ENCODE data around the gene GPR4.
"Not testable (repeated sequence)": the region's sequence is repeated elsewhere in the genome, so short reads cannot be mapped to it uniquely, and the experiment has no call there.

The GPR4 gene

DNA sequence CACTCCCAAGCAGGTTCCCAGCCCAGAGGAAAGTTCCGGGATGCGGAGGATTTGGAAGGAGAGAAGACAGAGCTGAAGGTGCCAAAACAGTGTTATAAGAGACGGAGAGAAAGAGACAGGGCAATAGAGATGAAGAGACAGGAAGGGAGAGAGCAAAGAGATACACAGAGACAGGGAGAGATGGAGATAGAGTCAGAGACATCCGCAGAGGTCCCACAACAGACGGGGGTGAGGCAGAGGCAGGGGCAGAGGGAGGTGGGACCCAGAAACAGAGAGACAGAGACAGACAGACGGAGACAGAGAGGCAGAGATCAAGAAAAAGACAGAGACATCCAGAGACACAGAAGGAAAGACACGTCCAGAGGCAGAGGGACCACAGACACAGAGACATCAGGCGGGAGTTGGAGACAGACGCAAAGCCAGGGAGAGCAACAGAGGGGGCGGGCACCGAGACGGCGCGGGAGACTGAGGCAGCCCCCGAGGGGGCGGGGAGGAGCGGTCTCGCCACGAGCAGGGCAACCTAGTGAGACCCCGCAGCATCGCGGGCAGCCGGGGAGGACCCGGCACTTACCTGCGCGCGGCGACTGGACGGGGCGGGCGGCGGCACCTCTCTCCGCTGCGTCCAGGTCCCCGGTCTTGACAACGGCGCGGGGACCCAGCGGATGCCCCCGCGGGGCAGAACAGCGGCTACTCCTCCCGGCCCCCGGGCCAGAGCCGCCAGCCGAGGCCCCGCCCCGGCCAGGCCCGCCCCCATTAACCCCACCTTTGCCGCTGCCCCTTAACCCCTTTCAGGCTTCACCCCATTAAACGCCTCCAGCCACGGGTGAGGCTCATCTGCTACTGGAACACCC lies at the start of gene GPR4:
GPR4 (minus strand) TSS at position 689 of the 851 bp plus-strand sequence. CDS start 10,346 bp downstream, outside the sequence.
- no peak for DNase-seq

- DNase-seq: no peak
Measured at GRCh38 chr19:45650722-45651121, 48.7 kb upstream of the GPR4 start.

DNA sequence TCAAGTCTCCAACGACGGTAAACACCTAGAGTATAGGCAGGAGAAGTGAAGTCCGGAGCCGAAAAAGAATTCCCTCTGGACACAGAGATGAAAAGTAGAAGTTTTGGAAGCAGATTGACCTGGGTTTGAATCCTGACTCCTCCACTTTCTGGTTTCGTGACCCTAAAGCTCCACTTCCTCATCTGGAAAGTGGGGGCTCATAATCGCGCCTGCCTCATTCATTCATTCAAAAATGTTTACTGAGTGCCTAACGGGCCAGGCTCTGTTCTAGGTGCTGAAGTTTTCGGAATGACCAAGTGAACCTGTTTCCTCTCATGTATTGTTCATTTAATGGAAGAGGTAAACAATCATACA lies 44.3 kb upstream of the GPR4 start:
- DNase-seq: no peak

DNA sequence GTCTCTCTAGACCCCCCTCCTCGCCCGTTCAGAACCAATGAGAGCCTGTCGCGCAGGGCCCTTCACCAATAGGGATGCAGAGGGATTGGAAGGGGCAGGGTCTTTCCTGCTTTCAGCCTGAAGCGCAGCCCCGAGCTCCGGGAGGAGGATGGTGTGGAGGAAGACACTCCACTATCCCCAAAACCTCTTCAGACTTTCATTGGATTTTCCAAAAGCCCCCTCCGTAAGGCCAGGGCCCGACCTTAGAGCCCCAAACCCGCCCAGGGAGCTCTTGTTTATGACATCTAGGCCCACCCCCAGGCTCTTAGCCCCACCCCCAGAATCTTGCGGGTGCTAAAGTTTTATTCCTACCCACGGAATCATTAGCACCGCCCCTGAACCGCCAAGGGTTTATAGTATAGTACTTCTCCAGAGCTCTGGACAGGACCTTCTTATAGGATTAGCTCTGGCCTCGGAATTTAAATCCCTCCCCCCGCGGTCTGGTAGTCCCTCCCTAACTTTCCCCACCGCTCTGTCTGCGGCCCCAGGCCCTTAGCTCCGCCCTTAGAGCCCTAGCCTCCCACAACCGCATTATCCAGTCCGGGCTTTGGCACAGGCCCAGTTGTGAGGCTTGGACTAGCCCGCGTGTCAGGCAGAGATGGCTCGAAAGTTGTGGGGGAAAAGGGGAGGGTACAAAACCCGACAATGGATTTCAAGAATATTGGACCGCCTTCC lies 43.8 kb upstream of the GPR4 start:
- peak; percentile 92 for DNase-seq

DNA sequence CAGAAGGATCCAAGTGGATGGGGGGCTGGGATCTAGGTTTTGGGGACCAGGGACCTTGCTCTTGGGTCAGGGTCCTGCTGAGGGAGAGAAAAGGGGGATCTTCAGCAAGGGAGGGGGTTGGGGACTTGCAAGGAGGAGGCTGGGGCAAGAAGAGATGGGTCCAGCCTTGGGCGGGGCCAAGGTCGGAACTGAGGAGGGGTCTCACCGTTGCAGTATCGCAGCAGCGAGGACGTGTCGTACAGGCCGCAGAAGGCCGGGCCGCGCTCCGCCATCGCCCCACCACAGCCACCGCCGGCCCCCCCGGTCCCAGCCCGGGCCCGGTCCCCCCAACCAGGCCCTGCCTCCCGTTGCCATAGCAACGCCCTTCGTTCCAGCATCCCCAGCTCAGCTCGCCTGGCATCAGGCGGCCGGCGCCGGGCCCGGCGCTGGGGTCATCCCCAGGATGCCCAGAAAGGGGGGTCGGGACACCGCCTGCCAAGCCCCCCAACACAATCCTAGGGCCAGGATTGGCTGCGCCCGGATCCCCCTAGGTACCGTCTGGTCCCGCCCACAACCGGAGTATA lies 43.1 kb upstream of the GPR4 start:
- no peak for DNase-seq

GRCh38 chr19:45643927-45644771 lies 42.1 kb upstream of the GPR4 start:
- DNase-seq: no peak

GRCh38 chr19:45643024-45643926 lies 41.3 kb upstream of the GPR4 start:
- peak; percentile 93 for DNase-seq

DNA sequence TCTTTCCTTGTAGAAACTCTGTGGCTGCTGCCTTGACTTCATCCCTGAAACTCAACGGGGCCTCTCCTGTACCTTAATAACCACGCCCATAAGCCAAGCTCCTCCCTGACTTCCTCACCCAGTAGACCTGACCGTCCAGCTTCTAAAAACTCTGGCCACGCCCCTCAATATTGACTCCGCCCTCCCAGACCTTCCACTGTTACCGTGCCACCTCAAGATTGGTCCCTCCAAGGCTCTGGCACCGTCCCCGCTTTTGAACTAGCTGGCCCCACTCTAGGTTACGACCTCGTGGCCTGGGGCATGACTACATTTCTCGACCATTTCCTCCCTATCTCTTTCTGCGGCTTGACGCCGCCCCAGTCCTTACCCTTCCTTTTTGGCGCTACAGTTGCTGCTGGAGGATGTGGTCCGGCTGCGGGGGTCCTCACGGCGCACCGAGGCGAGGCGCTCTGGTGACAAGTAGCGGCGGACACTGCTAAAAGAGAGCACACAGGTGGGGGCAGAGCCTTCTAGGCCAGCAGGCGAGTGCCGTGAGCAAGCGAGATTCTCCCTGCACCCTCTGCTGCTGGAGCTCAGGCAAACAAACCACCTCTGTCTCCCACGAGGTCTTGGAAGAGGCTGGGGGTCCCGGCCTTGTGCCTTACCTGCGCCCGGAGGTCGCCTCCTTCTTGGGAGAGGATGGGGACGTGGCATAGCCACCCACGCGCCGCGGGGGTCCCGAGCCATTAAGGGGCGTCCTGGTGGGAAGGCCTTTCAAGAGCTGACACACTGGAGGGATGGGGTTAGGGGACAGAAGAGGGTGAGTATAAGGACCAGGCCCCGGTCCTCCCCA lies 39.5 kb upstream of the GPR4 start:
- DNase-seq: peak; percentile 89

- no peak for DNase-seq
Measured at GRCh38 chr19:45640849-45641273, 38.8 kb upstream of the GPR4 start.

DNA sequence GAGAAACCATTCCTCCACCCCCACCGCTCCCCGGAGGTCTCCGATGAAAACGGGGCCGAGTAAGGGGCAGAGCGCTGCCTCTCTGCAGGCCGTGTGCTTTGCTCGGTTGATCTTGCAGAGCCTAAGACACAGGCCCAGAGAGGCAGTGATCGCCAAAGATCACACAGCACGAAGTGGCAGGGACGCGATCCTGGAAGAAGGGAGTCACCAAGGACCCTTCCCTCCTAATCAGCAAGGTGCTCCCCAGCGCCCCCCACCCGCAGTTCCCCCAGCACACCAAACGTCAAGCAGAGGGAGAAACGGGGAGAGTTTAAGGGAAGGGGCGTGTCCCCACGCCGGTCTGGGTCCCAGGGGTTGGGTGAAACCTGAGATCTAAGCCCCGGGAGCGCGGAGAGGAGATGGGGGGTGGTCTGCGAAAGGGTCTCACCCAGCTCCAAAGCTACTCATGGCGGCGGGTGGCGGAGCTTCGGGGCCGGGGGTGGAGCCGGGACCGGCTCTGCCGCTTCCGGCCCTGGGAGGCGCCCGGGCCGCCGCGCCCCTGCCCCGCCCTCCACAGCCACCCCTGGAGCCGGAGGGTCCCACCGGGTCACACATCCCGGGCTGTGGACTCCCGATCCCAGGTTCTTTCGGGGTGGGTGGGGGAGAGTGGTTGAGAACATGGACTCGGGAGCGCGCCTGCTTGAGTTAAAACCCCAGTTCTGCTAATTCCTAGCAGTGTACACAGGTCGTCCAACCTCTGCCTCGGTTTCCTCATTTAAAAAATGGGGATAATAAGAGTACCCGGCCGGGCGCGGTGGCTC lies 37.1 kb upstream of the GPR4 start, which contains the start of gene EML2:
EML2 (minus strand) TSS at position 468 of the 800 bp plus-strand sequence; CDS start at position 447, 21 bp downstream.
- peak; percentile 47 for DNase-seq

DNA sequence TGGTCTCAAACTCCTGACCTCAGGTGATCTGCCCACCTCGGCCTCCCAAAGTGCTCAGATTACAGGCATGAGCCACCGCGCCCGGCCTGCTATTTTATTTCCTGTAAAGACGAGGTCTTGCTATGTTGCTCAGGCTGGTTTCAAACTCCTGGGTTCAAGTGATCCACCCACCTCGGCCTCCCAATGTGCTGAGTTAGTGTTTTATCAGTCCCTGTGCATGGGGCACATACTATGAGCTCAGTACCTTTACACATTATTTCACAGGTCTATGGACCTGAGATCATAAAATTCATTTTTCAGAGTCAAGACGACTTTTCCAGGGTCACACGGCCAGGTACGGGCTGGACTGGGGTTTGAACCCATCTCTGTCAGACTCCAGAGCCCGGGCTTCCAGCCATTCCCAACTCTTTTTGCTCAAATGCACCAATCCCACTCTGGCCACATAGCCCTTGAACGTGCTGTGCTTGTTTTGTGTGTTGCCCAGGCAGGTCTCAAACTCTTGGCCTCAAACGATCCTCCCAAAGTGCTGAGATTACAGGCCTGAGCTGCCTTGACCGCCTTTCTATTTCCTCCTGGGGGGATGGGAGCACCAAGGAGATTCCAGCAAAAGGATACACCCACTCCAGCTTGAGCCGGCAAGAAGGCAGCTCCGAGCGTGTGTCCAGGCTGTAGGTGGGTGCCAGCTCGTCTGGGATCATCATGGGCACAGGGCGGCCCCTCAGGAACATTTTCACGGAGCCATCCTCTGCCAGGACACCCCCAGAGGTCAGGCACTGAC lies 36.1 kb upstream of the GPR4 start:
- DNase-seq: no peak

GRCh38 chr19:45636902-45637301 lies 34.9 kb upstream of the GPR4 start:
- no peak for DNase-seq

- no peak for DNase-seq
Measured at GRCh38 chr19:45636275-45636674, 34.3 kb upstream of the GPR4 start.

DNA sequence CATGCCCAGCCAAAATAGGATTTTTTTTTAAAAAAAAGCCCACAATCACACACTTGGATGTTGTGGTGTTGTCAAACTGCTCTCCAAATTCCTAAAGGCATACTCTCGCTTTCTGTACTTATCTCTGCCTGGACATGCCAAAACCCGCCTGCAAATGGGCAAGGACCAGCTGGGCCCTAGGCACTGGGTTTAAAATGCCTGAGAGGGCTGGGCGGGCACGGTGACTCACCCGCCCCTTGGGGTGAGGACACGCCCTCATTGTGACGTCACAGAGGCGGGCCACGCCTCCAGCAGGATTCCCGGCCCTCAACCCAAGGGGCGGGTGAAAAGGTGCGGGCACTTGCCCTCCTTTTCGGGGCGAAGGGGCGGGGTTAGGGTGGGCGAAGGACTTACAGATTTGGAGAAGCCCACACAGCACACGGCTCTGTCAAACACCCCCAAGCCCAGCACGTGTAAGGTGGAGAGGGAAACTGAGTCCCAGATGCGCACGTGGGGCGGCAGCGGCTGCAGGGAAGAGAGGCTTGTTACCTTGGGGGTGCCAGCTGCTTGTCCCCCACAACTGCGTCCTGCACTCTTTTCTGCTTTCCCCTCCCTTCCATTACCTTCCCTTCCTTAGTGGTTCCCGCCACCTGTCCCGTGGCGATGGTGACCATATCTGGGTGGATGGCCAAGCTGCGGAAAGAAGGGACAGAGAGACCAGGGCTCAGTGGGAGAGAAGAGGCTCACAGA lies 30.6 kb upstream of the GPR4 start:
- DNase-seq: peak; percentile 42

- DNase-seq: no peak
Measured at GRCh38 chr19:45630463-45630862, 28.5 kb upstream of the GPR4 start.

GRCh38 chr19:45629704-45630103 lies 27.7 kb upstream of the GPR4 start:
- DNase-seq: no peak

DNA sequence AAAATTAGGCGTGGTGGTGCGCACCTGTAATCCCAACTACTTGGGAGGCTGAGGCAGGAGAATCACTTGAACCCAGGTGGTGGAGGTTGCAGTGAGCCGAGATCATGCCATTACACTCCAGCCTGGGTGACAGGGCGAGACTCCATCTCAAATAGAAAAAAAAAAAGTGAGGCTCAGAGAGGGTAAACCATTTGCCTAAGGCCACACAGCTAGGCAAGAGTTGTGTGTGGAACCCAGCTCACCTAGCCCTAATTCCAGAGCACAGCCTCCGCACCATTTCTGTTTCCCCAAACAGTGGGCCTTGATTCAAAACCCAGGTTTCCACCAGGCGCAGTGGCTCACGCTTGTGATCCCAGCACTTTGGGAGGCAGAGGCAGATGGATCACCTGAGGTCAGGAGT lies 26.2 kb upstream of the GPR4 start:
- not testable (repeated sequence) for DNase-seq

DNA sequence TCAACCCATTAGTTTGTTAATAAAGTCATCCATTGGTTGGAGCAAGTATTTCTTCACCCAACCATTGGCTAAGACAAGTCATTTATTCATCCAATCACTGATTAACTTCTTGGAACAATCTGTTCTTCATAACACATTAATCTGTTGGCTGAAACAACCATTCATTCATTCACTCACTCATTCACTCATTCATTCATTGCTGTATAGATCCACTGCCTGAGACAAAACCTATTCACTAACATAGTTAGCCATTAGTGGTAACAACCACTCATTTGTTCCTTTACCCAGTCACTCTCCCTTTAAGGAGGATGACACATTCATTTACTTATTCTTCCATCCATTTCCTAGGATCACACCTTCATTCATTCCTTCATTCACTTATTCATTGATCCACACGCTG lies 22.0 kb upstream of the GPR4 start:
- no peak for DNase-seq

All from CD4-positive, alpha-beta T cell treated with Interleukin-17A for 1 hour (primary cell).